HFF-Myc (cell line): Measurements from ENCODE around the gene RUNDC1.
A peak's percentile ranks its signal among the peaks of the same experiment; 100 is the strongest.
"Not testable (repeated sequence)": the region's sequence is repeated elsewhere in the genome, so short reads cannot be mapped to it uniquely, and the experiment has no call there.

Experiments used
- DNase-seq: peaks from one replicate; pipeline ENCODE4 v3.0.0-alpha.2; 2011; ENCODE audit warnings: low read depth; ENCODE audit errors: extremely low read depth
- H3K4me3 ChIP-seq: replicated peaks from 2 replicates; pipeline ENCODE4 v1.5.1; 2011; ENCODE audit warnings: low read depth, mild to moderate bottlenecking, control low read depth, low read length
- TF ChIP-seq, protein P1 (sequence below): IDR thresholded peaks from 2 replicates; pipeline ENCODE4 v1.5.1; 2012; ENCODE audit warnings: mild to moderate bottlenecking, low read depth, low read length, control low read depth; ENCODE audit errors: missing control alignments

RUNDC1 gene

DNA sequence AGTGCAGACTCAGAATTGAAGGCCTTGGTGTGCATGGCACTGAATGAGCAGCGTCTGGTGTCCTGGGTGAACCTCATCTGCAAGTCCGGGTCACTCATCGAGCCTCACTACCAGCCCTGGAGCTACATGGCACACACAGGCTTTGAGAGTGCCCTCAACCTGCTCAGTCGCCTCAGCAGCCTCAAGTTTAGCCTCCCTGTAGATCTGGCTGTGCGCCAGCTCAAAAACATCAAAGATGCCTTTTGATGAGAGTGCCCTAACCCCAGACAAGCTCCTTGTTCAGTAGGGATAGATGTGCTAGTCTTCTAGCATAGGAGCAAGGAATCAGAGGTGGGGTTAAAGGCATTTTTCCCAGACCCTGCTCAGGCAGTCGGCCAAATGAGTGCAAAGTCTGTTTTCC, 11.1 kb downstream of the RUNDC1 start:
- DNase-seq, result no peak
- TF ChIP-seq, protein P1, sequence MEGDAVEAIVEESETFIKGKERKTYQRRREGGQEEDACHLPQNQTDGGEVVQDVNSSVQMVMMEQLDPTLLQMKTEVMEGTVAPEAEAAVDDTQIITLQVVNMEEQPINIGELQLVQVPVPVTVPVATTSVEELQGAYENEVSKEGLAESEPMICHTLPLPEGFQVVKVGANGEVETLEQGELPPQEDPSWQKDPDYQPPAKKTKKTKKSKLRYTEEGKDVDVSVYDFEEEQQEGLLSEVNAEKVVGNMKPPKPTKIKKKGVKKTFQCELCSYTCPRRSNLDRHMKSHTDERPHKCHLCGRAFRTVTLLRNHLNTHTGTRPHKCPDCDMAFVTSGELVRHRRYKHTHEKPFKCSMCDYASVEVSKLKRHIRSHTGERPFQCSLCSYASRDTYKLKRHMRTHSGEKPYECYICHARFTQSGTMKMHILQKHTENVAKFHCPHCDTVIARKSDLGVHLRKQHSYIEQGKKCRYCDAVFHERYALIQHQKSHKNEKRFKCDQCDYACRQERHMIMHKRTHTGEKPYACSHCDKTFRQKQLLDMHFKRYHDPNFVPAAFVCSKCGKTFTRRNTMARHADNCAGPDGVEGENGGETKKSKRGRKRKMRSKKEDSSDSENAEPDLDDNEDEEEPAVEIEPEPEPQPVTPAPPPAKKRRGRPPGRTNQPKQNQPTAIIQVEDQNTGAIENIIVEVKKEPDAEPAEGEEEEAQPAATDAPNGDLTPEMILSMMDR, result no peak
- H3K4me3 ChIP-seq, result no peak overlapping the region

GRCh38 chr17:42992872-42993271, 12.5 kb downstream of the RUNDC1 start:
- TF ChIP-seq, protein P1, result no peak
- DNase-seq, result no peak
- H3K4me3 ChIP-seq, result no peak overlapping the region

DNA sequence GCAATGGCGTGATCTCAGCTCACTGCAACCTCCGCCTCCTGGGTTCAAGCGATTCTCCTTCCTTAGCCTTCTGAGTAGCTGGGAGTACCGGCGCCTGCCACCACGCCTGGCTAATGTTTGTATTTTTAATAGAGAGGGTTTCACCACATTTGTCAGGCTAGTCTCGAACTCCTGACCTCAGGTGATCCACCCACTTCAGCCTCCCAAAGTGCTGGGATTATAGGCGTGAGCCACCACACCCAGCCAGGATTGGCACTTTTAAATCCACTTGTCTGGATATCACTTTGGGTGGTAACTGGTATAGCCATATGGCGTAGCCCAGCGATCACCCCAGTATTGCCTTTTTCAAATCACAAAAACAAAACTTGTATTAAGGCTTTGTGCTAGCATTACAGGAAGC, 13.5 kb downstream of the RUNDC1 start:
- H3K4me3 ChIP-seq, DNase-seq: not testable (repeated sequence)

- no peak for DNase-seq
- TF ChIP-seq, protein P1, result no peak
- peak overlapping the region; percentile 10; the same call in 1 of the 2 replicates for H3K4me3 ChIP-seq
These were observed 17.1 kb downstream of the RUNDC1 start for GRCh38 chr17:42997390-42997983.

DNA sequence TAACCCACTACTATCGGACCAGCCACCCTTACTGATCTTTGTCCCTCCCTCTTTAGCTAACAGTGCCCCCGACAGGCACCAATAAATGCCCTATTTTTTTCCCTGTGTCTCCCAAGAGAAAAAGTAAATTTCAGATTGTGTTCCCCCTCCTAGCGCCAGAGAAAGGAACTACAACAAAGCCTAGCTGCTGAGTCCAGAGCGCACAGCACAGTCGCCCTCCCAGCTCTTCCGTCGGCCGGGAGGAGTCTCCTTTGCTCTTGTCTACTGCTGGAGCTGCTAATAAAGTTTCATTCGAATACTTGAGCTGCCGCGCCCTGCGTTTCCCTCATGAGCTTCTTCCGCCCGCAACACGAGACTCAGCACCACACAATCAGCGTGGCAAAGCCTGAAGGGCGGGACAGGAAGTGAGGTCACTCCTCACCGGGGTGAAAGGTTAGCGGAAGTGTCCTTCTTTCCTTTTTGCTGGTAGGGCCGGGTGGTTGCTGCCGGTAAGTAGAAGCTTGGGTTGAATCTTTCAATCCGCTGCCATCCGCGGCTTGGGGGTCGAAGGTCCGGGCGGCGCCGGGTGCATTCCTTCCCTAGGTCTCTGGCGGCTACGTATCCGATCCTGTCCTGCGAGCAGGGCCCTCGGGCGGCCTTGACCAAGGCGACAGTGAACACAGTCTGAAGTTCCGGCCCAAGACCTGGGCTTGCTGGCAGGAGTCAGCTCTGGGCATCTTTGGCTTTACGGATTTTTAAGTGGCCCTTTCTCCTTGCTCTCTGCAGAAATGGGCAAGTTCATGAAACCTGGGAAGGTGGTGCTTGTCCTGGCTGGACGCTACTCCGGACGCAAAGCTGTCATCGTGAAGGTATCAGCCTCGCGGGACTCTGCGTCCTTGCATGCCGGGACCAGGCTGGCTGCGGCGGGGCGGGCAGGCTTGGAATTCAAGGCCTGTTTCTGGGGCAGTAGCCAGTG, 17.9 kb downstream of the RUNDC1 start, which contains the start of gene RPL27:
RPL27 (plus strand) TSS at position 436 of the 955 bp plus-strand sequence; CDS start at position 768, 332 bp downstream.
- H3K4me3 ChIP-seq, result peak within 1 kb of the TSS; percentile 100
- TF ChIP-seq, protein P1, result peak; percentile 81
- DNase-seq, result peak; percentile 100

DNA sequence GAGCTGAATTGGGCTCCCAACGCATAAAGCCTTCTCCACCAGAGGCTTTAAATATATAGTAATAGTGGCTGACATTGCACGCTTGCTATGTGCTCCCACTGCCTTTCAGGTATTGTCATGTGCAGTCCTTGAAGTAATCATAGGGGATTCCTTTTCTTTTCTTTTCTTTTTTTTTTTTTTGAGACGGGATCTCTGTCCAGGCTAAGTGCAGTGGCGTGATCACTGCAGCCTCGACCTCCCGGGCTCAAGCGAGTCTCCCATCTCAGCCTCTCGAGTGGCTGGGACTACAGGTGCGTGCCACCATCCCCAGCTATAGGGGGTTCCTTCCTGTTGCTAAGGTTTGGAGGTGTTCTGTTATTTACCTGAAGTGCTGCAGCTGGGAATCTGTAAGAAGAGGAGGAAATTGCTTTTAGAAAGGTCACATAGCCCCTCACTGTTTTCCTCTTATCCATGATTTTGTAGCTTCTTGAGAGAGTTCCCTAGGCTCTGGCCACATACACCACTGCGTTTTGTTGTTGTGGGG, 18.7 kb downstream of the RUNDC1 start:
- TF ChIP-seq, protein P1, result no peak
- peak overlapping the region; percentile 100 for H3K4me3 ChIP-seq
- no peak for DNase-seq

GRCh38 chr17:43000894-43001293, 20.5 kb downstream of the RUNDC1 start:
- peak overlapping the region; percentile 100 for H3K4me3 ChIP-seq
- not testable (repeated sequence) for DNase-seq
